SK-N-SH treated with all-trans-retinoic acid at 6 μM for 48 hours (cell line): ENCODE measurements around the gene HCFC1R1.
A peak's percentile ranks its signal among the peaks of the same experiment; 100 is the strongest.

Experiments used
- ATAC-seq: fragments of 200-7000 bp; cut with Tn5 transposase; 3 replicates; pipeline ENCODE4 v1.9.1; 2020; ENCODE audit warnings: mild to moderate bottlenecking, moderate library complexity
- ARNTL ChIP-seq: fragments of 450-650 bp; formaldehyde crosslinking; IDR thresholded peaks from 2 replicates; pipeline ENCODE4 v1.5.0; 2020; ENCODE audit warnings: low read depth, mild to moderate bottlenecking, moderate library complexity, borderline replicate concordance
- BACH2 ChIP-seq: fragments of 250-450 bp; sonication (Bioruptor Pico); IDR thresholded peaks from 2 replicates; pipeline ENCODE4 v1.9.0; 2021; ENCODE audit warnings: mild to moderate bottlenecking, borderline replicate concordance
- CSDC2 ChIP-seq: fragments of 250-450 bp; sonication (Bioruptor Pico); IDR thresholded peaks from 2 replicates; pipeline ENCODE4 v1.5.0; 2020; ENCODE audit warnings: mild to moderate bottlenecking, moderate library complexity
- ESRRG ChIP-seq: fragments of 250-450 bp; sonication (Bioruptor Pico); IDR thresholded peaks from 2 replicates; pipeline ENCODE4 v1.6.1; 2021; ENCODE audit warnings: mild to moderate bottlenecking
- GLIS3 ChIP-seq: fragments of 250-450 bp; sonication (Bioruptor Pico); IDR thresholded peaks from 2 replicates; pipeline ENCODE4 v1.5.0; 2020; ENCODE audit warnings: mild to moderate bottlenecking, moderate library complexity
- ISL1 ChIP-seq: fragments of 250-450 bp; sonication (Bioruptor Pico); IDR thresholded peaks from 2 replicates; pipeline ENCODE4 v2.1.2; 2022; ENCODE audit warnings: mild to moderate bottlenecking, moderate library complexity
- OSR1 ChIP-seq: fragments of 250-450 bp; sonication (Bioruptor Pico); IDR thresholded peaks from 2 replicates; pipeline ENCODE4 v1.8.0; 2022; ENCODE audit warnings: moderate library complexity, mild to moderate bottlenecking, inconsistent platforms
- PPARA ChIP-seq: fragments of 250-450 bp; sonication (Bioruptor Pico); IDR thresholded peaks from 2 replicates; pipeline ENCODE4 v1.5.0; 2020; ENCODE audit warnings: mild to moderate bottlenecking, borderline replicate concordance
- RARB ChIP-seq: fragments of 250-450 bp; sonication (Bioruptor Pico); IDR thresholded peaks from 2 replicates; pipeline ENCODE4 v1.8.0; 2021; ENCODE audit warnings: mild to moderate bottlenecking, moderate library complexity
- SNAI2 ChIP-seq: fragments of 250-450 bp; sonication (Bioruptor Pico); IDR thresholded peaks from 2 replicates; pipeline ENCODE4 v1.5.0; 2020; ENCODE audit warnings: mild to moderate bottlenecking, moderate library complexity
- TCF4 ChIP-seq: fragments of 250-450 bp; sonication (Bioruptor Pico); IDR thresholded peaks from 2 replicates; pipeline ENCODE4 v1.8.0; 2021; ENCODE audit warnings: mild to moderate bottlenecking, moderate library complexity, borderline replicate concordance
- ZC3H10 ChIP-seq: fragments of 250-450 bp; sonication (Bioruptor Pico); IDR thresholded peaks from 2 replicates; pipeline ENCODE4 v1.5.1; 2021; ENCODE audit warnings: mild to moderate bottlenecking, moderate library complexity
- ZFP3 ChIP-seq: fragments of 250-450 bp; sonication (Bioruptor Pico); IDR thresholded peaks from 2 replicates; pipeline ENCODE4 v1.5.0; 2020; ENCODE audit warnings: mild to moderate bottlenecking, moderate library complexity
- ZFP30 ChIP-seq: fragments of 450-650 bp; formaldehyde crosslinking; IDR thresholded peaks from 2 replicates; pipeline ENCODE4 v1.5.0; 2022; ENCODE audit warnings: mild to moderate bottlenecking, moderate library complexity
- ZNF565 ChIP-seq: fragments of 450-650 bp; formaldehyde crosslinking; conservative IDR thresholded peaks from 2 replicates; pipeline ENCODE4 v1.5.0; 2020; ENCODE audit warnings: low read depth, mild to moderate bottlenecking, moderate library complexity
- ZNF8 ChIP-seq: fragments of 450-650 bp; formaldehyde crosslinking; IDR thresholded peaks from 2 replicates; pipeline ENCODE4 v1.5.0; 2020; ENCODE audit warnings: mild to moderate bottlenecking, moderate library complexity
- TF ChIP-seq, protein P1 (sequence below): fragments of 250-450 bp; sonication (Bioruptor Pico); IDR thresholded peaks from 2 replicates; pipeline ENCODE4 v1.5.1; 2020; ENCODE audit warnings: low read depth, mild to moderate bottlenecking, moderate library complexity
- TF ChIP-seq, protein P2 (sequence below): fragments of 250-450 bp; sonication (Bioruptor Pico); IDR thresholded peaks from 2 replicates; pipeline ENCODE4 v1.8.0; 2020; ENCODE audit warnings: mild to moderate bottlenecking, moderate library complexity, borderline replicate concordance
- TF ChIP-seq, protein P3 (sequence below): fragments of 250-450 bp; sonication (Bioruptor Pico); IDR thresholded peaks from 2 replicates; pipeline ENCODE4 v1.5.1; 2021; ENCODE audit warnings: mild to moderate bottlenecking, moderate library complexity
- TF ChIP-seq, protein P4 (sequence below): fragments of 250-450 bp; sonication (Bioruptor Pico); IDR thresholded peaks from 2 replicates; pipeline ENCODE4 v1.8.0; 2021; ENCODE audit warnings: low read depth, mild to moderate bottlenecking, moderate library complexity, borderline replicate concordance

Gene HCFC1R1

DNA sequence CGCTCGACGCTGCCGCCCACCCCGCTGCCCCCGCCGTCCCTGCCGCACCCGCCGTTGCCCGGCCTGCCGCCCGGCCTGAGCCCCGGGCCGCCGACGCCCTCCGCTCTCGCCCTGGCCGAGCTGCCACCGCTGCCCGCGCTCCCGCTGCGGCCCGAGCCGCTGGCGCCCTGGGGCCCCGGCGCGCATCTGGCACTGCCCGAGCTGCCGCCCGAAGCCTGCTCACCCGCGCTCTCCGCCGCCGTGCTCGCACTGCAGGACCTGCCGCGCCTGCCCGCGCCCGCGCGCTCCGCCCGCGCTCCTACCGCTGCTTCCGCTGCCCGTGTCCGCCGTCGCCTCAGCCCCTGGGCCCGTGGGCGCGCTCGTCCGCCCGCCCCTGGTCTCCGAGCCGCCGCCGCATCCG is 19.4 kb downstream of the HCFC1R1 start (continued):
- no peak for TF ChIP-seq ISL1

DNA sequence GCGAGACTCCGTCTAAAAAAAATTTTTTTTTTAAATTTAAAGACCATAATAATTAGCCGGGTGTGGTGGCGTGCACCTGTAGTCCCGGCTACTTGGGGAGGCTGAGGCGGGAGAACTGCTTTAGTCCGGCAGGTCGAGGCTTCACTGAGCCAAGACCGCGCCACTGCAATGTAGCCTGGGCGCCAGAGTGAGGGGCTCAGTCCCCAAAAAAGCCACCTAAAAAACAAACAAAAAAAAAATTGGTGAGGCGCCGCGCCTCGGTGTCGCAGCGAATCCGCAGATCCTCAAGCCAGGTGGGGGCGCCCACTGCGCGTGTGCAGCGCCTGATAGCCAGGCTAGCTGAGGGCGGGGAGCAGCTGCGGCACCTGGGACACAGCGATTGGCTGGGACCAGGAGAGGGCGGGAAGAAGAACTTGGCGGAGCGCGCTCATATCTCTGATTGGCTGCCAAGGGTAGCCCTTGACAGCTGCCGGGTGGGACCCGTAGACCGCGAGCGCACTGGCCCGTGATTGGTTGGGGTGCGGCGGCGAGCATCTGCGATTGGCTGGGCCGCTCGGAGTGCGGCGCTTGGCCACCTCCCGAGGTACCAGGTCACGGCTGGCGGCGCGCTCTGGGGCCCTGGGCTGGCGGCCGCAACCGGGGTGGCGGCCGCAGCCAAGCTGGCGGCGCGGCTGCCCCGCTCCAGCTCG is 20.0 kb downstream of the HCFC1R1 start:
- TF ChIP-seq, protein P1, sequence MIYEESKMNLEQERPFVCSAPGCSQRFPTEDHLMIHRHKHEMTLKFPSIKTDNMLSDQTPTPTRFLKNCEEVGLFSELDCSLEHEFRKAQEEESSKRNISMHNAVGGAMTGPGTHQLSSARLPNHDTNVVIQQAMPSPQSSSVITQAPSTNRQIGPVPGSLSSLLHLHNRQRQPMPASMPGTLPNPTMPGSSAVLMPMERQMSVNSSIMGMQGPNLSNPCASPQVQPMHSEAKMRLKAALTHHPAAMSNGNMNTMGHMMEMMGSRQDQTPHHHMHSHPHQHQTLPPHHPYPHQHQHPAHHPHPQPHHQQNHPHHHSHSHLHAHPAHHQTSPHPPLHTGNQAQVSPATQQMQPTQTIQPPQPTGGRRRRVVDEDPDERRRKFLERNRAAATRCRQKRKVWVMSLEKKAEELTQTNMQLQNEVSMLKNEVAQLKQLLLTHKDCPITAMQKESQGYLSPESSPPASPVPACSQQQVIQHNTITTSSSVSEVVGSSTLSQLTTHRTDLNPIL = no peak
- TF ChIP-seq, protein P2, sequence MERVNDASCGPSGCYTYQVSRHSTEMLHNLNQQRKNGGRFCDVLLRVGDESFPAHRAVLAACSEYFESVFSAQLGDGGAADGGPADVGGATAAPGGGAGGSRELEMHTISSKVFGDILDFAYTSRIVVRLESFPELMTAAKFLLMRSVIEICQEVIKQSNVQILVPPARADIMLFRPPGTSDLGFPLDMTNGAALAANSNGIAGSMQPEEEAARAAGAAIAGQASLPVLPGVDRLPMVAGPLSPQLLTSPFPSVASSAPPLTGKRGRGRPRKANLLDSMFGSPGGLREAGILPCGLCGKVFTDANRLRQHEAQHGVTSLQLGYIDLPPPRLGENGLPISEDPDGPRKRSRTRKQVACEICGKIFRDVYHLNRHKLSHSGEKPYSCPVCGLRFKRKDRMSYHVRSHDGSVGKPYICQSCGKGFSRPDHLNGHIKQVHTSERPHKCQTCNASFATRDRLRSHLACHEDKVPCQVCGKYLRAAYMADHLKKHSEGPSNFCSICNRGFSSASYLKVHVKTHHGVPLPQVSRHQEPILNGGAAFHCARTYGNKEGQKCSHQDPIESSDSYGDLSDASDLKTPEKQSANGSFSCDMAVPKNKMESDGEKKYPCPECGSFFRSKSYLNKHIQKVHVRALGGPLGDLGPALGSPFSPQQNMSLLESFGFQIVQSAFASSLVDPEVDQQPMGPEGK (CRISPR knock-in tag) = no peak
- no peak for TF ChIP-seq OSR1 (CRISPR knock-in tag)
- no peak for TF ChIP-seq ZFP30
- no peak for TF ChIP-seq TCF4
- TF ChIP-seq ZNF565 (CRISPR knock-in tag) = no peak
- no peak for TF ChIP-seq ZC3H10 (CRISPR knock-in tag)
- TF ChIP-seq ISL1 = no peak
- TF ChIP-seq GLIS3 (CRISPR knock-in tag) = no peak
- TF ChIP-seq, protein P3, sequence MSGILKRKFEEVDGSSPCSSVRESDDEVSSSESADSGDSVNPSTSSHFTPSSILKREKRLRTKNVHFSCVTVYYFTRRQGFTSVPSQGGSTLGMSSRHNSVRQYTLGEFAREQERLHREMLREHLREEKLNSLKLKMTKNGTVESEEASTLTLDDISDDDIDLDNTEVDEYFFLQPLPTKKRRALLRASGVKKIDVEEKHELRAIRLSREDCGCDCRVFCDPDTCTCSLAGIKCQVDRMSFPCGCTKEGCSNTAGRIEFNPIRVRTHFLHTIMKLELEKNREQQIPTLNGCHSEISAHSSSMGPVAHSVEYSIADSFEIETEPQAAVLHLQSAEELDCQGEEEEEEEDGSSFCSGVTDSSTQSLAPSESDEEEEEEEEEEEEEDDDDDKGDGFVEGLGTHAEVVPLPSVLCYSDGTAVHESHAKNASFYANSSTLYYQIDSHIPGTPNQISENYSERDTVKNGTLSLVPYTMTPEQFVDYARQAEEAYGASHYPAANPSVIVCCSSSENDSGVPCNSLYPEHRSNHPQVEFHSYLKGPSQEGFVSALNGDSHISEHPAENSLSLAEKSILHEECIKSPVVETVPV (CRISPR knock-in tag) = no peak
- ATAC-seq = peak; percentile 99

DNA sequence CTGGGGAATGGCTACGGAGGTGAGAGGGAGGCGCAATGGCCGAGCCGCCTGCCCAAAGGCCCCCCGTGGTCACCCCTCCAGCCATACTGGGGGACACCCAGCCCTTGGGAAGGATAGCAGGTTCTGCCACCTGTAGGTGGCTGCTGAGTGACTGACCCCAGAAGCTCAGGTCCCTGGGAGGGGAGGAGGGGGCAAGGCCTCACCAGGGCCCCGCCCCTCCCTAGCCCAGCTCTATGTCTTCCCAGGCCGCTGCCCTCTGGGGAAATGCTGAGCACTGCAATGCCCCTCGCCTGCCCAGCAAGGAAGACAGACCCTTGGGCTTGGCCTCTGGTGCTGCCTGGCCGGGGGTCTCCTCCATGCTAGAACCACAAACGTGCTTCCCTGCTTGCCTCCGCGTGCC is 22.4 kb downstream of the HCFC1R1 start:
- TF ChIP-seq ESRRG (CRISPR knock-in tag) (no peak), OSR1 (CRISPR knock-in tag) (no peak), RARB (CRISPR knock-in tag) (no peak), BACH2 (CRISPR knock-in tag) (no peak), ISL1 (no peak), ZC3H10 (CRISPR knock-in tag) (no peak), ZFP3 (no peak), SNAI2 (CRISPR knock-in tag) (no peak), ZNF8 (CRISPR knock-in tag) (no peak), TCF4 (no peak), ARNTL (CRISPR knock-in tag) (no peak), PPARA (CRISPR knock-in tag) (no peak), ZNF565 (CRISPR knock-in tag) (no peak), GLIS3 (CRISPR knock-in tag) (no peak), CSDC2 (CRISPR knock-in tag) (no peak)
- TF ChIP-seq, protein P2 (CRISPR knock-in tag) = no peak
- TF ChIP-seq, protein P1 = no peak
- TF ChIP-seq, protein P4, sequence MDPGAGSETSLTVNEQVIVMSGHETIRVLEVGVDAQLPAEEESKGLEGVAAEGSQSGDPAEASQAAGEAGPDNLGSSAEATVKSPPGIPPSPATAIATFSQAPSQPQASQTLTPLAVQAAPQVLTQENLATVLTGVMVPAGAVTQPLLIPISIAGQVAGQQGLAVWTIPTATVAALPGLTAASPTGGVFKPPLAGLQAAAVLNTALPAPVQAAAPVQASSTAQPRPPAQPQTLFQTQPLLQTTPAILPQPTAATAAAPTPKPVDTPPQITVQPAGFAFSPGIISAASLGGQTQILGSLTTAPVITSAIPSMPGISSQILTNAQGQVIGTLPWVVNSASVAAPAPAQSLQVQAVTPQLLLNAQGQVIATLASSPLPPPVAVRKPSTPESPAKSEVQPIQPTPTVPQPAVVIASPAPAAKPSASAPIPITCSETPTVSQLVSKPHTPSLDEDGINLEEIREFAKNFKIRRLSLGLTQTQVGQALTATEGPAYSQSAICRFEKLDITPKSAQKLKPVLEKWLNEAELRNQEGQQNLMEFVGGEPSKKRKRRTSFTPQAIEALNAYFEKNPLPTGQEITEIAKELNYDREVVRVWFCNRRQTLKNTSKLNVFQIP (CRISPR knock-in tag) = no peak
- TF ChIP-seq, protein P3 (CRISPR knock-in tag) = no peak

More for the DNA sequence above, 22.4 kb downstream of the HCFC1R1 start:
- no peak for ATAC-seq
